Parathyroid adenoma (tissue), 2 donors: ENCODE measurements around the gene NEU4.

ENCODE experiments used
- H2AFZ ChIP-seq: fragments of 300-600 bp; sonication (generic); one replicate; pipeline ENCODE4 v1.7.0; 2017; ENCODE audit warnings: antibody characterized with exemption, mild to moderate bottlenecking
- H3K27ac ChIP-seq: fragments of 300-600 bp; sonication (generic); one replicate; pipeline ENCODE4 v1.7.0; 2017
- H3K27me3 ChIP-seq: fragments of 300-600 bp; sonication (generic); one replicate; pipeline ENCODE4 v1.7.0; 2017; ENCODE audit warnings: low read length; ENCODE audit not compliant: control insufficient read depth, insufficient read depth
- H3K36me3 ChIP-seq: fragments of 300-600 bp; sonication (generic); one replicate; pipeline ENCODE4 v1.7.0; 2017; ENCODE audit warnings: low read length; ENCODE audit not compliant: control insufficient read depth, insufficient read depth
- H3K4me1 ChIP-seq: fragments of 300-600 bp; sonication (generic); one replicate; pipeline ENCODE4 v1.7.0; 2017; ENCODE audit warnings: control low read depth
- H3K4me2 ChIP-seq: fragments of 300-600 bp; sonication (generic); one replicate; pipeline ENCODE4 v1.7.0; 2017; ENCODE audit warnings: low read length
- H3K4me3 ChIP-seq: fragments of 300-600 bp; sonication (generic); one replicate; pipeline ENCODE4 v1.7.0; 2017; ENCODE audit warnings: low read depth, low read length
- H3K79me2 ChIP-seq: fragments of 300-600 bp; sonication (generic); one replicate; pipeline ENCODE4 v1.7.0; 2017; ENCODE audit warnings: control low read depth
- H3K9ac ChIP-seq: fragments of 300-600 bp; sonication (generic); one replicate; pipeline ENCODE4 v1.7.0; 2017; ENCODE audit warnings: mild to moderate bottlenecking
- H3K9me3 ChIP-seq: fragments of 300-600 bp; sonication (generic); one replicate; pipeline ENCODE4 v1.7.0; 2017; ENCODE audit warnings: low read length; ENCODE audit not compliant: control insufficient read depth
- TF ChIP-seq, protein P1 (sequence below): fragments of 300-600 bp; sonication (generic); IDR thresholded peaks from one replicate; pipeline ENCODE4 v1.7.0; 2017; ENCODE audit warnings: antibody characterized with exemption, mild to moderate bottlenecking
- donor health status: primary hyperparathyroidism.

Gene NEU4

GRCh38 chr2:241768850-241769249, 40.1 kb upstream of the NEU4 start:
- Histone ChIP-seq H3K27ac (no peak overlapping the region), H3K4me3 (no peak overlapping the region)

DNA sequence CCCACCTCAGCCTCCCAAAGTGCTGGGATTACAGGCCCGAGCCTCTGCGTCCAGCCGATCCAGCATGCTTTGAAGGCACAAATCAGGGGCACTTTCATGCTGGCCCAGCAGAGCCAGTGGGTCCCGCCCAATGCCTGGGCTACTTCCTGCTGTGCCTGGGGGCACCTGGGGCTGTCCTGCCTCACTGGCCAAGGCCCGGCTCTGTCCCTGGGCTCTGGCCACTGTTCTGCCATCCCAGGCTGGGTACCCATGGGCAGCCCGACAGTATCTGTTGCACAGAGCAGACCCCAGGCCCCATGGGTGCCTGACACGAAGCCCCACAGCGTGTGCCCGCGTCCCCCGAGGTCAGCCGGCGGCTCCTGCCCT, 39.2 kb upstream of the NEU4 start:
- H3K4me3 ChIP-seq: no peak overlapping the region
- TF ChIP-seq, protein P1, sequence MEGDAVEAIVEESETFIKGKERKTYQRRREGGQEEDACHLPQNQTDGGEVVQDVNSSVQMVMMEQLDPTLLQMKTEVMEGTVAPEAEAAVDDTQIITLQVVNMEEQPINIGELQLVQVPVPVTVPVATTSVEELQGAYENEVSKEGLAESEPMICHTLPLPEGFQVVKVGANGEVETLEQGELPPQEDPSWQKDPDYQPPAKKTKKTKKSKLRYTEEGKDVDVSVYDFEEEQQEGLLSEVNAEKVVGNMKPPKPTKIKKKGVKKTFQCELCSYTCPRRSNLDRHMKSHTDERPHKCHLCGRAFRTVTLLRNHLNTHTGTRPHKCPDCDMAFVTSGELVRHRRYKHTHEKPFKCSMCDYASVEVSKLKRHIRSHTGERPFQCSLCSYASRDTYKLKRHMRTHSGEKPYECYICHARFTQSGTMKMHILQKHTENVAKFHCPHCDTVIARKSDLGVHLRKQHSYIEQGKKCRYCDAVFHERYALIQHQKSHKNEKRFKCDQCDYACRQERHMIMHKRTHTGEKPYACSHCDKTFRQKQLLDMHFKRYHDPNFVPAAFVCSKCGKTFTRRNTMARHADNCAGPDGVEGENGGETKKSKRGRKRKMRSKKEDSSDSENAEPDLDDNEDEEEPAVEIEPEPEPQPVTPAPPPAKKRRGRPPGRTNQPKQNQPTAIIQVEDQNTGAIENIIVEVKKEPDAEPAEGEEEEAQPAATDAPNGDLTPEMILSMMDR: no peak
- H3K79me2 ChIP-seq: no peaks in the 10 kb centered on the region
- no peaks in the 10 kb centered on the region for H3K9me3 ChIP-seq
- no peaks in the 10 kb centered on the region for H3K36me3 ChIP-seq
- H3K4me1 ChIP-seq: peaks cover 15% of the 10 kb centered on the region
- H2AFZ ChIP-seq: no peak overlapping the region
- no peak overlapping the region for H3K4me2 ChIP-seq
- H3K9ac ChIP-seq: no peak overlapping the region
- no peak overlapping the region for H3K27ac ChIP-seq
- no peaks in the 10 kb centered on the region for H3K27me3 ChIP-seq

More at GRCh38 chr2:241768850-241769249, 40.1 kb upstream of the NEU4 start:
- Histone ChIP-seq H3K4me2 (no peak overlapping the region), H3K36me3 (no peaks in the 10 kb centered on the region), H3K9ac (no peak overlapping the region), H3K9me3 (no peaks in the 10 kb centered on the region), H3K79me2 (no peaks in the 10 kb centered on the region), H2AFZ (no peak overlapping the region), H3K27me3 (no peaks in the 10 kb centered on the region), H3K4me1 (peaks cover 15% of the 10 kb centered on the region)
- TF ChIP-seq, protein P1: no peak

DNA sequence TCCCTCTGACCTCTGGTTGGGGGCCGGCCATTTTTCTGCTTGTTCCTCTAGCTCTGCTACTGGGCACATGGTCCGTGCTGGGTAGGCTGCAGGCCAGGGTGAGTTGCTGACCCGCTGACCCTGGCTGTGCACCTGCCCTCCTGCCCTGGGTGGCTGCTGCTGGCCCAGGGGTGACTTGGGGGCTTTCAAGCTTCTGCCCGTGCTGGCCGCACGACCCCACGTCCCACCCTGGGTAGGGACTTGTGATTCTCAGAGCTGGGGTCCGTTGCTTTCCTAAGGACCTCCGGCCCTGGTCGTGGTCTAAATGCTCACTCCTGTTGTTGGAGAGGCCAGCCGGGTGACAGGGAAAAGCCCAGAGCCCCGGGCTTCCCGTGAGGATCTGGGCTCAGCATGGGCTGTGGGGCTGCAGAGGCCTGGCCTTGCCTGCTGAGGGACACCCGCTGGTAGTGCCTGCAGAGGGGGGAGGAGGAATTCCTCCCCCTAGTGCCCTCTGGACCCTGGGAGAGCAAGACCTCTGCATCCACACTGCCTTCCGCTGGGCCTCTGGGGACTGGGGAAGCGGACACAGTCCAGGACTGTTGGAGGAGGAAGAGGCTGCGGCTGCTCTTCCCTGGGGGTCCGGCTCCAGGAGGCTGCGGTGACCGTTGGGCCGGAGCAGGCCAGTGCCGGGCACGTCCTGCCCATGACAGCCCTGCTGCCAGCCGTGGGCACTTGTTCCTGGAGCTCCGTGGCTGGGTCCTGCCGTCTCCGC, 38.6 kb upstream of the NEU4 start:
- Histone ChIP-seq H3K36me3 (no peaks in the 10 kb centered on the region), H3K79me2 (no peaks in the 10 kb centered on the region), H3K4me1 (peaks cover 15% of the 10 kb centered on the region), H3K9me3 (no peaks in the 10 kb centered on the region), H3K27me3 (no peaks in the 10 kb centered on the region), H3K4me3 (no peak overlapping the region), H2AFZ (no peak overlapping the region), H3K27ac (no peak overlapping the region), H3K4me2 (no peak overlapping the region), H3K9ac (no peak overlapping the region)
- TF ChIP-seq, protein P1: no peak

DNA sequence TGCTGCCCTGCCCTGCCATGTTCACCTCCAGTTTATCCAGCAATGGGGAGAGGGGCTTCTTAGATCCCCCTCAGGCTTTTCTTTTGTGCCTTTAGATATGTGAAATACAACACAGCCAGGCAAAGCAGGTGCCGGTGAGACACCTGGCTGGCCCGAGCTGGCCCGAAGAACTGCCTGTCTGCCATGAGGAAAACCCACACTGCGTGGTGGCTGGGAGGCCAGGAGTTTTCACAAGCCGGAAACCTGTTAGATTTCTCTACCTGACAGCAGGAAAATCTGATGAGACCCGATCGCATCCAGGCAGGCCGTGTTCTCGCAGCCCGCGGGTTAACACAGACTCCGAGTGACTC, 38.1 kb upstream of the NEU4 start:
- no peaks in the 10 kb centered on the region for H3K27me3 ChIP-seq
- H3K79me2 ChIP-seq: no peaks in the 10 kb centered on the region
- TF ChIP-seq, protein P1: no peak
- no peaks in the 10 kb centered on the region for H3K36me3 ChIP-seq
- H3K4me2 ChIP-seq: no peak overlapping the region
- no peak overlapping the region for H3K4me3 ChIP-seq
- no peak overlapping the region for H3K9ac ChIP-seq
- no peaks in the 10 kb centered on the region for H3K9me3 ChIP-seq
- peaks cover 15% of the 10 kb centered on the region for H3K4me1 ChIP-seq
- H3K27ac ChIP-seq: no peak overlapping the region
- H2AFZ ChIP-seq: no peak overlapping the region
